A673 (cell line): ENCODE data around the gene SH3BGRL3.

Experiments used
- EZH2 ChIP-seq: fragments of 200-600 bp; sonication (generic); IDR thresholded peaks from 2 replicates; pipeline ENCODE4 v1.6.1; 2017; ENCODE audit warnings: borderline replicate concordance, low read depth, mild to moderate bottlenecking, mixed read lengths, antibody characterized with exemption, low read length; ENCODE audit not compliant: poor library complexity, severe bottlenecking
- TF ChIP-seq, protein P1 (sequence below): fragments of 300-800, 200-600 bp; sonication (generic); conservative IDR thresholded peaks from 2 replicates; pipeline ENCODE4 v1.5.1; 2017; ENCODE audit warnings: low read depth, mild to moderate bottlenecking, antibody characterized with exemption, low read length, moderate library complexity, mixed read lengths

- TF ChIP-seq, protein P1, sequence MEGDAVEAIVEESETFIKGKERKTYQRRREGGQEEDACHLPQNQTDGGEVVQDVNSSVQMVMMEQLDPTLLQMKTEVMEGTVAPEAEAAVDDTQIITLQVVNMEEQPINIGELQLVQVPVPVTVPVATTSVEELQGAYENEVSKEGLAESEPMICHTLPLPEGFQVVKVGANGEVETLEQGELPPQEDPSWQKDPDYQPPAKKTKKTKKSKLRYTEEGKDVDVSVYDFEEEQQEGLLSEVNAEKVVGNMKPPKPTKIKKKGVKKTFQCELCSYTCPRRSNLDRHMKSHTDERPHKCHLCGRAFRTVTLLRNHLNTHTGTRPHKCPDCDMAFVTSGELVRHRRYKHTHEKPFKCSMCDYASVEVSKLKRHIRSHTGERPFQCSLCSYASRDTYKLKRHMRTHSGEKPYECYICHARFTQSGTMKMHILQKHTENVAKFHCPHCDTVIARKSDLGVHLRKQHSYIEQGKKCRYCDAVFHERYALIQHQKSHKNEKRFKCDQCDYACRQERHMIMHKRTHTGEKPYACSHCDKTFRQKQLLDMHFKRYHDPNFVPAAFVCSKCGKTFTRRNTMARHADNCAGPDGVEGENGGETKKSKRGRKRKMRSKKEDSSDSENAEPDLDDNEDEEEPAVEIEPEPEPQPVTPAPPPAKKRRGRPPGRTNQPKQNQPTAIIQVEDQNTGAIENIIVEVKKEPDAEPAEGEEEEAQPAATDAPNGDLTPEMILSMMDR: no peak
- no peak for TF ChIP-seq EZH2
Measured at GRCh38 chr1:26291939-26292338, 12.1 kb downstream of the SH3BGRL3 start.
